HepG2 (cell line): Measurements from ENCODE around the gene MRPL34. TPM values are rescaled to one million over a fixed set of nuclear protein-coding genes. Genes with fewer than 3 reads are reported as not detected.

Experiments
- CENPX ChIP-seq: sonication (generic); formaldehyde crosslinking; IDR thresholded peaks from 2 replicates; pipeline ENCODE4 v1.9.0; 2021; ENCODE audit warnings: mild to moderate bottlenecking, missing genetic modification reagents, moderate library complexity
- GLMP ChIP-seq: sonication (generic); formaldehyde crosslinking; IDR thresholded peaks from 2 replicates; pipeline ENCODE4 v1.9.0; 2021; ENCODE audit warnings: missing genetic modification reagents, mild to moderate bottlenecking, borderline replicate concordance
- GPN1 ChIP-seq: sonication (generic); formaldehyde crosslinking; IDR thresholded peaks from 2 replicates; pipeline ENCODE4 v1.5.1; 2020; ENCODE audit warnings: missing genetic modification reagents, borderline replicate concordance
- KDM5B ChIP-seq: sonication (generic); formaldehyde crosslinking; IDR thresholded peaks from 2 replicates; pipeline ENCODE4 v1.4.0; 2020; ENCODE audit warnings: missing genetic modification reagents, mild to moderate bottlenecking, borderline replicate concordance
- MYC ChIP-seq: sonication (generic); formaldehyde crosslinking; IDR thresholded peaks from 2 replicates; pipeline ENCODE4 v1.9.0; 2021; ENCODE audit warnings: missing genetic modification reagents, borderline replicate concordance
- NR0B2 ChIP-seq: sonication (generic); formaldehyde crosslinking; IDR thresholded peaks from 2 replicates; pipeline ENCODE4 v1.4.0; 2020; ENCODE audit warnings: mild to moderate bottlenecking, missing genetic modification reagents
- PAXIP1 ChIP-seq: sonication (generic); formaldehyde crosslinking; conservative IDR thresholded peaks from 2 replicates; pipeline ENCODE4 v1.4.0; 2020; ENCODE audit warnings: mild to moderate bottlenecking, missing genetic modification reagents, moderate library complexity
- SKI ChIP-seq: fragments of 450-650 bp; IDR thresholded peaks from one replicate; pipeline ENCODE4 v1.6.1; 2018; ENCODE audit warnings: mild to moderate bottlenecking; ENCODE audit not compliant: partially characterized antibody
- SMARCC2 ChIP-seq: fragments of 450-650 bp; IDR thresholded peaks from 2 replicates; pipeline ENCODE4 v1.6.1; 2017; ENCODE audit warnings: antibody characterized with exemption, mild to moderate bottlenecking
- SRY ChIP-seq: sonication (generic); formaldehyde crosslinking; IDR thresholded peaks from 2 replicates; pipeline ENCODE4 v1.8.0; 2022; ENCODE audit warnings: mild to moderate bottlenecking, missing genetic modification reagents
- STAG1 ChIP-seq: sonication (generic); formaldehyde crosslinking; IDR thresholded peaks from 2 replicates; pipeline ENCODE4 v1.4.0; 2020; ENCODE audit warnings: missing genetic modification reagents
- ZEB1 ChIP-seq: IDR thresholded peaks from 2 replicates; pipeline ENCODE4 v1.6.1; 2012; ENCODE audit warnings: mild to moderate bottlenecking, low read depth, inconsistent platforms; ENCODE audit not compliant: insufficient replicate concordance
- ZKSCAN5 ChIP-seq: sonication (generic); formaldehyde crosslinking; IDR thresholded peaks from 2 replicates; pipeline ENCODE4 v1.5.1; 2020; ENCODE audit warnings: mild to moderate bottlenecking, missing genetic modification reagents
- ZMYM3 ChIP-seq: sonication (generic); formaldehyde crosslinking; IDR thresholded peaks from 2 replicates; pipeline ENCODE4 v1.5.1; 2020; ENCODE audit warnings: mild to moderate bottlenecking, missing genetic modification reagents
- ZNF552 ChIP-seq: sonication (generic); formaldehyde crosslinking; IDR thresholded peaks from 2 replicates; pipeline ENCODE4 v1.9.0; 2022; ENCODE audit warnings: missing genetic modification reagents, mild to moderate bottlenecking, borderline replicate concordance
- ZNF670 ChIP-seq: sonication (generic); formaldehyde crosslinking; IDR thresholded peaks from 2 replicates; pipeline ENCODE4 v1.8.0; 2022; ENCODE audit warnings: mild to moderate bottlenecking, missing genetic modification reagents, borderline replicate concordance
- ZNF775 ChIP-seq: sonication (generic); formaldehyde crosslinking; IDR thresholded peaks from 2 replicates; pipeline ENCODE4 v1.4.0; 2020; ENCODE audit warnings: missing genetic modification reagents, mild to moderate bottlenecking, moderate library complexity, borderline replicate concordance
- ZZZ3 ChIP-seq: sonication (generic); formaldehyde crosslinking; IDR thresholded peaks from 2 replicates; pipeline ENCODE4 v1.4.0; 2020; ENCODE audit warnings: missing genetic modification reagents, mild to moderate bottlenecking, borderline replicate concordance
- polyA plus RNA-seq, 8 experiments: library from polyadenylated mRNA; depleted of rRNA in 3 of 8; stranded (reverse) in 7 of 8; unstranded in 1 of 8; fragments of >200 nt; fragmentation: Illumina TruSeq in 4 of 8; extraction: Trizol in 4 of 8; gene quantifications; 2 replicates each; pipeline versions ENCODE4 v1.2.1 to v1.2.3, GENCODE V29; 2011 to 2016; ENCODE audit warnings: low read depth in 4 of 8, missing spikeins in 1 of 8, mixed read lengths in 1 of 8; ENCODE audit not compliant: insufficient read depth in 1 of 8
- total RNA-seq, 5 experiments: library from RNA; depleted of rRNA; stranded (reverse); fragments of >200 nt; fragmentation: Illumina TruSeq; extraction: Trizol; gene quantifications; 2 replicates each; pipeline ENCODE4 v1.2.3, GENCODE V29; 2016; ENCODE audit warnings: low read depth in 1 of 5
- TF ChIP-seq, protein P1 (sequence below): sonication (generic); formaldehyde crosslinking; IDR thresholded peaks from 2 replicates; pipeline ENCODE4 v1.4.0; 2020; ENCODE audit warnings: missing genetic modification reagents
- TF ChIP-seq, protein P2 (sequence below): sonication (generic); formaldehyde crosslinking; IDR thresholded peaks from 2 replicates; pipeline ENCODE4 v1.4.0; 2020; ENCODE audit warnings: low read depth, mild to moderate bottlenecking, missing genetic modification reagents
- TF ChIP-seq, protein P3 (sequence below): sonication (generic); formaldehyde crosslinking; IDR thresholded peaks from 2 replicates; pipeline ENCODE4 v1.8.0; 2022; ENCODE audit warnings: low read depth, missing genetic modification reagents

Gene MRPL34
- total and polyA plus RNA-seq, 2 of the 13 experiments (the other 11 are each of a cell fraction or from before 2014, with no cell fraction given): 74.0 to 77.3 TPM

DNA sequence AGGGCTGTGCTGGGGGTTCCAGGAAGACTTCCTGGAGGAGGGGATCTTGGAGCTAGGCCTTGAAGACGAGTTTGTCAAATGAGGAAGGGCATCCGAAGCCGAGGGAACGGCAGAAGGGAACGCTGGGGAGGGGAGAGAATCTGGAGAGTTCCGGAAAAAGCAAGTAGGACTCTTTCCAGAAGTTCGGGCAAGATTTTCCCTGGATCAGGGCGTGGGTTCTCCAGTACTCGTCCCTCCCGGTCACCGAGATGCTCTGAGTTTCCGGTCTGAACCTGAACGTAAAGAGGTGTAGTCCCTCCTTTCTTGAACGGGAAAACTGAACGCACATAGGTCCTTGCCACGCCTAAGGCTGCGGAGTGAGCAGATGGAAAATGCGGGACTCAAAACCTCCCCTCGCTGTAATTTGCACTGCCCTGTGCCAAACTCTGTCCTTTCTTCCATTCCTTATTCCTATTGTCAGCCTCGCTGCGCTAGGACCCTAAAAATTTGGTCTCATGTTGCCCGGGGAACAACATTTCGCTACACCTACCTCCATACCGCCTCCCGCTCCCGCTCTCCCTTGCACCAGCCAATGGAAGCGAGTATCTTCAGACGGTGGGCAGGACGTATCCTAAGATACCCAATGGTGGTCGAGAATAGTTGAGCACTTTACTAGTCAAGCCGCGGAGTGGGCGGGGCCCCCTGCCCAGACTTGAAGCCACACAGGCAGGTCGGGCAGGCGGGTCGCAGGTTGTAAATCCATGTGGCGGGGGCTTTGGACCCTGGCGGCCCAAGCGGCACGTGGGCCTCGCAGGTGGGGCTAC lies 31.4 kb downstream of the MRPL34 start, which contains the start of gene GTPBP3 (continued):
- TF ChIP-seq PAXIP1 (CRISPR knock-in tag) (peak; percentile 38), ZNF775 (CRISPR knock-in tag) (no peak), ZZZ3 (CRISPR knock-in tag) (no peak), ZEB1 (peak; percentile 44), SKI (no peak), GLMP (CRISPR knock-in tag) (no peak), ZKSCAN5 (no peak), GPN1 (CRISPR knock-in tag) (no peak), STAG1 (CRISPR knock-in tag) (no peak), ZMYM3 (peak; percentile 87), KDM5B (CRISPR knock-in tag) (no peak; the same call in 1 of the 2 replicates), SRY (CRISPR knock-in tag) (peak; percentile 21; the same call in 1 of the 2 replicates), SMARCC2 (no peak), ZNF552 (CRISPR knock-in tag) (no peak), ZNF670 (CRISPR knock-in tag) (peak; percentile 71; the same call in 1 of the 2 replicates), MYC (CRISPR knock-in tag) (peak; percentile 95), NR0B2 (CRISPR knock-in tag) (peak; percentile 55; the same call in 1 of the 2 replicates), CENPX (no peak)
- TF ChIP-seq, protein P1, sequence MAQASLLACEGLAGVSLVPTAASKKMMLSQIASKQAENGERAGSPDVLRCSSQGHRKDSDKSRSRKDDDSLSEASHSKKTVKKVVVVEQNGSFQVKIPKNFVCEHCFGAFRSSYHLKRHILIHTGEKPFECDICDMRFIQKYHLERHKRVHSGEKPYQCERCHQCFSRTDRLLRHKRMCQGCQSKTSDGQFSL (CRISPR knock-in tag): no peak
- TF ChIP-seq, protein P2, sequence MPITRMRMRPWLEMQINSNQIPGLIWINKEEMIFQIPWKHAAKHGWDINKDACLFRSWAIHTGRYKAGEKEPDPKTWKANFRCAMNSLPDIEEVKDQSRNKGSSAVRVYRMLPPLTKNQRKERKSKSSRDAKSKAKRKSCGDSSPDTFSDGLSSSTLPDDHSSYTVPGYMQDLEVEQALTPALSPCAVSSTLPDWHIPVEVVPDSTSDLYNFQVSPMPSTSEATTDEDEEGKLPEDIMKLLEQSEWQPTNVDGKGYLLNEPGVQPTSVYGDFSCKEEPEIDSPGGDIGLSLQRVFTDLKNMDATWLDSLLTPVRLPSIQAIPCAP: no peak
- TF ChIP-seq, protein P3, sequence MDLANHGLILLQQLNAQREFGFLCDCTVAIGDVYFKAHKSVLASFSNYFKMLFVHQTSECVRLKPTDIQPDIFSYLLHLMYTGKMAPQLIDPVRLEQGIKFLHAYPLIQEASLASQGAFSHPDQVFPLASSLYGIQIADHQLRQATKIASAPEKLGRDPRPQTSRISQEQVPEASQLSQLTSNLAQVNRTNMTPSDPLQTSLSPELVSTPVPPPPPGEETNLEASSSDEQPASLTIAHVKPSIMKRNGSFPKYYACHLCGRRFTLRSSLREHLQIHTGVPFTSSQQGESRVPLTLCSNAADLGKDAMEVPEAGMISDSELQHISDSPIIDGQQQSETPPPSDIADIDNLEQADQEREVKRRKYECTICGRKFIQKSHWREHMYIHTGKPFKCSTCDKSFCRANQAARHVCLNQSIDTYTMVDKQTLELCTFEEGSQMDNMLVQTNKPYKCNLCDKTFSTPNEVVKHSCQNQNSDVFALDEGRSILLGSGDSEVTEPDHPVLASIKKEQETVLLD: no peak; the same call in 1 of the 2 replicates
